ENCODE results near the gene AZIN2. TPM values are rescaled to one million over a fixed set of nuclear protein-coding genes. Genes with fewer than 3 reads are reported as not detected.
A peak's percentile ranks its signal among the peaks of the same experiment; 100 is the strongest.

The AZIN2 gene
- total RNA-seq, 6 donors from 2014 or later = 1.5 to 4.8 (median 2.8) TPM

GRCh38 chr1:33146003-33146402 lies 65.0 kb downstream of the AZIN2 start:
- ATAC-seq (ENCODE audit: low FRiP score in 2 of 2) (no peak), DNase-seq (no peak)
- no peaks in the 10 kb centered on the region for H3K27me3 ChIP-seq
- no peaks in the 10 kb centered on the region for H3K4me1 ChIP-seq
- TF ChIP-seq, protein P1, sequence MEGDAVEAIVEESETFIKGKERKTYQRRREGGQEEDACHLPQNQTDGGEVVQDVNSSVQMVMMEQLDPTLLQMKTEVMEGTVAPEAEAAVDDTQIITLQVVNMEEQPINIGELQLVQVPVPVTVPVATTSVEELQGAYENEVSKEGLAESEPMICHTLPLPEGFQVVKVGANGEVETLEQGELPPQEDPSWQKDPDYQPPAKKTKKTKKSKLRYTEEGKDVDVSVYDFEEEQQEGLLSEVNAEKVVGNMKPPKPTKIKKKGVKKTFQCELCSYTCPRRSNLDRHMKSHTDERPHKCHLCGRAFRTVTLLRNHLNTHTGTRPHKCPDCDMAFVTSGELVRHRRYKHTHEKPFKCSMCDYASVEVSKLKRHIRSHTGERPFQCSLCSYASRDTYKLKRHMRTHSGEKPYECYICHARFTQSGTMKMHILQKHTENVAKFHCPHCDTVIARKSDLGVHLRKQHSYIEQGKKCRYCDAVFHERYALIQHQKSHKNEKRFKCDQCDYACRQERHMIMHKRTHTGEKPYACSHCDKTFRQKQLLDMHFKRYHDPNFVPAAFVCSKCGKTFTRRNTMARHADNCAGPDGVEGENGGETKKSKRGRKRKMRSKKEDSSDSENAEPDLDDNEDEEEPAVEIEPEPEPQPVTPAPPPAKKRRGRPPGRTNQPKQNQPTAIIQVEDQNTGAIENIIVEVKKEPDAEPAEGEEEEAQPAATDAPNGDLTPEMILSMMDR (IDR thresholded peaks at IDR 0.05) = no peak
- no peak for TF ChIP-seq POLR2A (IDR thresholded peaks at IDR 0.05)
- TF ChIP-seq POLR2AphosphoS5 (IDR thresholded peaks at IDR 0.05) = no peak
- TF ChIP-seq EP300 (IDR thresholded peaks at IDR 0.05) = no peak
- H3K36me3 ChIP-seq = peaks cover 4 to 31% (median 11%) of the 10 kb centered on the region in 4 donors
- H3K27ac ChIP-seq = no peak overlapping the region
- H3K9me3 ChIP-seq = no peaks in the 10 kb centered on the region
- H3K4me3 ChIP-seq = no peak overlapping the region
- 74 to 80% methylated on average over 1 to 3 of the region's 3 CpGs for WGBS, 2 donors

GRCh38 chr1:33147275-33147996 lies 66.5 kb downstream of the AZIN2 start:
- Histone ChIP-seq H3K36me3 (peaks cover 4 to 31% (median 11%) of the 10 kb centered on the region in 4 donors), H3K4me1 (no peaks in the 10 kb centered on the region), H3K9me3 (no peaks in the 10 kb centered on the region), H3K27me3 (no peaks in the 10 kb centered on the region), H3K4me3 (no peak overlapping the region), H3K27ac (no peak overlapping the region)
- no peak for ATAC-seq (ENCODE audit: low FRiP score in 2 of 2)
- no peak for TF ChIP-seq POLR2AphosphoS5 (IDR thresholded peaks at IDR 0.05)
- TF ChIP-seq POLR2A (IDR thresholded peaks at IDR 0.05) = no peak
- TF ChIP-seq, protein P1 (IDR thresholded peaks at IDR 0.05) = no peak
- TF ChIP-seq EP300 (IDR thresholded peaks at IDR 0.05) = no peak
- DNase-seq = peak in 1 of 2 donors; percentile 67
- WGBS, 2 donors = 97 to 98% methylated on average over 27 of the region's 30 CpGs

GRCh38 chr1:33147997-33148314 lies 67.0 kb downstream of the AZIN2 start:
- ATAC-seq (ENCODE audit: low FRiP score in 2 of 2) (no peak), DNase-seq (no peak)
- Histone ChIP-seq H3K36me3 (peaks cover 4 to 31% (median 11%) of the 10 kb centered on the region in 4 donors), H3K4me3 (no peak overlapping the region), H3K27me3 (no peaks in the 10 kb centered on the region), H3K4me1 (no peaks in the 10 kb centered on the region), H3K9me3 (no peaks in the 10 kb centered on the region), H3K27ac (no peak overlapping the region)
- no peak for TF ChIP-seq POLR2AphosphoS5 (IDR thresholded peaks at IDR 0.05)
- TF ChIP-seq, protein P1 (IDR thresholded peaks at IDR 0.05) = no peak
- no peak for TF ChIP-seq EP300 (IDR thresholded peaks at IDR 0.05)
- no peak for TF ChIP-seq POLR2A (IDR thresholded peaks at IDR 0.05)
- WGBS, 2 donors = 64 to 78% methylated on average over 3 of the region's 3 CpGs

DNA sequence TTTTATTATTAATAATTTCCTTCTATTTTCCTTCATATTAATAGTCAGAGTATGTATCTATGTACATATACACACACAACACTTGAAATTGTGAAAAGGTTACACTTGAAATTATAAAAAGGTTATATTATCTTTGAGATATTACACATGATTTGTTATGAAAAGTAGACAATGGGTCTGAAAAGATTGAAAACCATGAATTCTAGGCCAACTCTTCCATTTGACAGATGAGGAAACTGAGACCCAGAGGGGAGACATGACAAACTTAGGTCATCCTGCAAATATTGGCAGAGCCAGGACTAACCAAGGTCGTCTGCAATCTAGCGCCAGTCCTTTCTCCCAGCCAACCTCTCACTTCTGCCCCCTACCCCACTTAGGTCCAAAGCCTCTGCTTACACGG lies 67.7 kb downstream of the AZIN2 start:
- ATAC-seq (ENCODE audit: low FRiP score in 2 of 2) = no peak
- Histone ChIP-seq H3K27me3 (no peaks in the 10 kb centered on the region), H3K27ac (no peak overlapping the region), H3K4me3 (no peak overlapping the region), H3K36me3 (peaks cover 4 to 31% (median 11%) of the 10 kb centered on the region in 4 donors), H3K9me3 (no peaks in the 10 kb centered on the region), H3K4me1 (no peaks in the 10 kb centered on the region)
- no peak for DNase-seq
- WGBS, 2 donors = 90 to 97% methylated on average over 3 of the region's 3 CpGs
- TF ChIP-seq, protein P1 (IDR thresholded peaks at IDR 0.05) = no peak
- TF ChIP-seq EP300 (IDR thresholded peaks at IDR 0.05) (no peak), POLR2AphosphoS5 (IDR thresholded peaks at IDR 0.05) (no peak), POLR2A (IDR thresholded peaks at IDR 0.05) (no peak)

Data from upper lobe of left lung (tissue), 6 donors.